ENCODE results near the gene ASPSCR1. TPM values are rescaled to one million over a fixed set of nuclear protein-coding genes. Genes with fewer than 3 reads are reported as not detected.
A peak's percentile ranks its signal among the peaks of the same experiment; 100 is the strongest.

Gene ASPSCR1
- total and polyA plus RNA-seq, 2 of the 13 experiments (the other 11 are each of a cell fraction or from before 2014, with no cell fraction given): 274 to 314 TPM

DNA sequence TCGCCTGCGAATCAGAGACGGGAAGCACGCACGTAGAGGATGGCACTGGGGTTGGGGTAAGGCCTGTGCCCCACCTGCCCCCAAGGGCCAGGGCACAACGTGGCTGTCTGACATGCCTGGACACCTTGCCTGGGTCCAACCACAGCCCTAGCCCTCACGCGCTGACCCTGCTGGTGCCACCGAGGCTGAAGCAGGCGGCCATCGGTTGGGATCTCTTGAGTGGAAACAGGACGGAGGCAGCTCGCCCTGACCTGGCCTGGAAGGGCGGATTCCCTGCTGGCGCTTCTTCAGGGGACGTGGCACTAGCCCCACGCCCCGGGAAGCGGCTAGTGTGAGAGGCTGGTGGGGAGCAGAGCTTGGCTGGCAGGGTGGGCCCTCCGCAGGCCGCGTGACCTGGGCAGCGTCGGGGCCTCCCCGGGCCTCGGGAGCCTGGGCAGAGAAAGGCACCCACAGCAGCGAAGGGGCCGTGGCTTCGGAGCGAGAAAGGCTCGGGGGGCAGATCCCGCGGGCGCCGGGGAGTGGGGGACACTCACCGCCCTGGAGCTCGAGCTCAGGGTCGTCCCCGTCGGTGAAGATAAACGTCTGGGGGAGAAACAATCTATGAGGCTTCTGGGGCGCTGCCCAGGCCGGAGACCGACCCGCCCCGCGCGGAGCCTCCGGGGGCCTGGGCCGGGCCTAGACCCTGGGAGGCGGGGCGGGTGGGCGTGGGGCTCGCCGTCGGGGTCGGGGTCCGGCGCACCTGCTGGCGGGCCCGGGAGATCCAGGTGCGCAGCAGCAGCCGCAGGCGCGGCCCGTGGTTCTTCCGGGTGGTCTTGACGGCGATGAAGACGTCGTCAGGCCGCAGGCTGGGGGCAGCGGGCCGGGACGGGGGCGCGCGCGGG, 73.6 kb downstream of the ASPSCR1 start (continued):
- TF ChIP-seq, protein P1, sequence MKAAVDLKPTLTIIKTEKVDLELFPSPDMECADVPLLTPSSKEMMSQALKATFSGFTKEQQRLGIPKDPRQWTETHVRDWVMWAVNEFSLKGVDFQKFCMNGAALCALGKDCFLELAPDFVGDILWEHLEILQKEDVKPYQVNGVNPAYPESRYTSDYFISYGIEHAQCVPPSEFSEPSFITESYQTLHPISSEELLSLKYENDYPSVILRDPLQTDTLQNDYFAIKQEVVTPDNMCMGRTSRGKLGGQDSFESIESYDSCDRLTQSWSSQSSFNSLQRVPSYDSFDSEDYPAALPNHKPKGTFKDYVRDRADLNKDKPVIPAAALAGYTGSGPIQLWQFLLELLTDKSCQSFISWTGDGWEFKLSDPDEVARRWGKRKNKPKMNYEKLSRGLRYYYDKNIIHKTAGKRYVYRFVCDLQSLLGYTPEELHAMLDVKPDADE (CRISPR knock-in tag; IDR thresholded peaks at IDR 0.05): no peak
- TF ChIP-seq ZBTB20 (CRISPR knock-in tag; IDR thresholded peaks at IDR 0.05; ENCODE audit: borderline replicate concordance, low read depth) (peak; percentile 37; the same call in 1 of the 2 replicates), RORA (CRISPR knock-in tag; IDR thresholded peaks at IDR 0.05) (no peak), EEA1 (CRISPR knock-in tag; IDR thresholded peaks at IDR 0.05; ENCODE audit: borderline replicate concordance) (peak; percentile 83; the same call in 1 of the 2 replicates), ZNF772 (CRISPR knock-in tag; IDR thresholded peaks at IDR 0.05) (0 out of 2 replicates have a peak, but pooled peaks have one; percentile 37), IRX3 (CRISPR knock-in tag; IDR thresholded peaks at IDR 0.05; ENCODE audit: borderline replicate concordance, low read depth) (no peak), ZFY (CRISPR knock-in tag; IDR thresholded peaks at IDR 0.05) (peak; percentile 69), ZNF766 (CRISPR knock-in tag; IDR thresholded peaks at IDR 0.05; ENCODE audit: borderline replicate concordance) (no peak), NCOA1 (CRISPR knock-in tag; IDR thresholded peaks at IDR 0.05) (no peak), BRD4 (CRISPR knock-in tag; IDR thresholded peaks at IDR 0.05) (peak; percentile 33; the same call in 1 of the 2 replicates), TEAD3 (CRISPR knock-in tag; optimal IDR thresholded peaks at IDR 0.05; ENCODE audit: borderline replicate concordance) (peak; percentile 31), SALL2 (CRISPR knock-in tag; IDR thresholded peaks at IDR 0.05) (no peak)
- TF ChIP-seq, protein P2, sequence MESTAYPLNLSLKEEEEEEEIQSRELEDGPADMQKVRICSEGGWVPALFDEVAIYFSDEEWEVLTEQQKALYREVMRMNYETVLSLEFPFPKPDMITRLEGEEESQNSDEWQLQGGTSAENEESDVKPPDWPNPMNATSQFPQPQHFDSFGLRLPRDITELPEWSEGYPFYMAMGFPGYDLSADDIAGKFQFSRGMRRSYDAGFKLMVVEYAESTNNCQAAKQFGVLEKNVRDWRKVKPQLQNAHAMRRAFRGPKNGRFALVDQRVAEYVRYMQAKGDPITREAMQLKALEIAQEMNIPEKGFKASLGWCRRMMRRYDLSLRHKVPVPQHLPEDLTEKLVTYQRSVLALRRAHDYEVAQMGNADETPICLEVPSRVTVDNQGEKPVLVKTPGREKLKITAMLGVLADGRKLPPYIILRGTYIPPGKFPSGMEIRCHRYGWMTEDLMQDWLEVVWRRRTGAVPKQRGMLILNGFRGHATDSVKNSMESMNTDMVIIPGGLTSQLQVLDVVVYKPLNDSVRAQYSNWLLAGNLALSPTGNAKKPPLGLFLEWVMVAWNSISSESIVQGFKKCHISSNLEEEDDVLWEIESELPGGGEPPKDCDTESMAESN (CRISPR knock-in tag; conservative IDR thresholded peaks at IDR 0.05): peak; percentile 36; the same call in 1 of the 2 replicates
- TF ChIP-seq, protein P3, sequence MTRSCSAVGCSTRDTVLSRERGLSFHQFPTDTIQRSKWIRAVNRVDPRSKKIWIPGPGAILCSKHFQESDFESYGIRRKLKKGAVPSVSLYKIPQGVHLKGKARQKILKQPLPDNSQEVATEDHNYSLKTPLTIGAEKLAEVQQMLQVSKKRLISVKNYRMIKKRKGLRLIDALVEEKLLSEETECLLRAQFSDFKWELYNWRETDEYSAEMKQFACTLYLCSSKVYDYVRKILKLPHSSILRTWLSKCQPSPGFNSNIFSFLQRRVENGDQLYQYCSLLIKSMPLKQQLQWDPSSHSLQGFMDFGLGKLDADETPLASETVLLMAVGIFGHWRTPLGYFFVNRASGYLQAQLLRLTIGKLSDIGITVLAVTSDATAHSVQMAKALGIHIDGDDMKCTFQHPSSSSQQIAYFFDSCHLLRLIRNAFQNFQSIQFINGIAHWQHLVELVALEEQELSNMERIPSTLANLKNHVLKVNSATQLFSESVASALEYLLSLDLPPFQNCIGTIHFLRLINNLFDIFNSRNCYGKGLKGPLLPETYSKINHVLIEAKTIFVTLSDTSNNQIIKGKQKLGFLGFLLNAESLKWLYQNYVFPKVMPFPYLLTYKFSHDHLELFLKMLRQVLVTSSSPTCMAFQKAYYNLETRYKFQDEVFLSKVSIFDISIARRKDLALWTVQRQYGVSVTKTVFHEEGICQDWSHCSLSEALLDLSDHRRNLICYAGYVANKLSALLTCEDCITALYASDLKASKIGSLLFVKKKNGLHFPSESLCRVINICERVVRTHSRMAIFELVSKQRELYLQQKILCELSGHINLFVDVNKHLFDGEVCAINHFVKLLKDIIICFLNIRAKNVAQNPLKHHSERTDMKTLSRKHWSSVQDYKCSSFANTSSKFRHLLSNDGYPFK (CRISPR knock-in tag; IDR thresholded peaks at IDR 0.05; ENCODE audit: borderline replicate concordance): no peak
- TF ChIP-seq, protein P4, sequence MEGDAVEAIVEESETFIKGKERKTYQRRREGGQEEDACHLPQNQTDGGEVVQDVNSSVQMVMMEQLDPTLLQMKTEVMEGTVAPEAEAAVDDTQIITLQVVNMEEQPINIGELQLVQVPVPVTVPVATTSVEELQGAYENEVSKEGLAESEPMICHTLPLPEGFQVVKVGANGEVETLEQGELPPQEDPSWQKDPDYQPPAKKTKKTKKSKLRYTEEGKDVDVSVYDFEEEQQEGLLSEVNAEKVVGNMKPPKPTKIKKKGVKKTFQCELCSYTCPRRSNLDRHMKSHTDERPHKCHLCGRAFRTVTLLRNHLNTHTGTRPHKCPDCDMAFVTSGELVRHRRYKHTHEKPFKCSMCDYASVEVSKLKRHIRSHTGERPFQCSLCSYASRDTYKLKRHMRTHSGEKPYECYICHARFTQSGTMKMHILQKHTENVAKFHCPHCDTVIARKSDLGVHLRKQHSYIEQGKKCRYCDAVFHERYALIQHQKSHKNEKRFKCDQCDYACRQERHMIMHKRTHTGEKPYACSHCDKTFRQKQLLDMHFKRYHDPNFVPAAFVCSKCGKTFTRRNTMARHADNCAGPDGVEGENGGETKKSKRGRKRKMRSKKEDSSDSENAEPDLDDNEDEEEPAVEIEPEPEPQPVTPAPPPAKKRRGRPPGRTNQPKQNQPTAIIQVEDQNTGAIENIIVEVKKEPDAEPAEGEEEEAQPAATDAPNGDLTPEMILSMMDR (CRISPR knock-in tag; IDR thresholded peaks at IDR 0.05): 0 out of 2 replicates have a peak, but pooled peaks have one; percentile 11
- TF ChIP-seq, protein P5, sequence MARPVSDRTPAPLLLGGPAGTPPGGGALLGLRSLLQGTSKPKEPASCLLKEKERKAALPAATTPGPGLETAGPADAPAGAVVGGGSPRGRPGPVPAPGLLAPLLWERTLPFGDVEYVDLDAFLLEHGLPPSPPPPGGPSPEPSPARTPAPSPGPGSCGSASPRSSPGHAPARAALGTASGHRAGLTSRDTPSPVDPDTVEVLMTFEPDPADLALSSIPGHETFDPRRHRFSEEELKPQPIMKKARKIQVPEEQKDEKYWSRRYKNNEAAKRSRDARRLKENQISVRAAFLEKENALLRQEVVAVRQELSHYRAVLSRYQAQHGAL (CRISPR knock-in tag; IDR thresholded peaks at IDR 0.05; ENCODE audit: not compliant biosample characterization): no peak
- TF ChIP-seq, protein P6, sequence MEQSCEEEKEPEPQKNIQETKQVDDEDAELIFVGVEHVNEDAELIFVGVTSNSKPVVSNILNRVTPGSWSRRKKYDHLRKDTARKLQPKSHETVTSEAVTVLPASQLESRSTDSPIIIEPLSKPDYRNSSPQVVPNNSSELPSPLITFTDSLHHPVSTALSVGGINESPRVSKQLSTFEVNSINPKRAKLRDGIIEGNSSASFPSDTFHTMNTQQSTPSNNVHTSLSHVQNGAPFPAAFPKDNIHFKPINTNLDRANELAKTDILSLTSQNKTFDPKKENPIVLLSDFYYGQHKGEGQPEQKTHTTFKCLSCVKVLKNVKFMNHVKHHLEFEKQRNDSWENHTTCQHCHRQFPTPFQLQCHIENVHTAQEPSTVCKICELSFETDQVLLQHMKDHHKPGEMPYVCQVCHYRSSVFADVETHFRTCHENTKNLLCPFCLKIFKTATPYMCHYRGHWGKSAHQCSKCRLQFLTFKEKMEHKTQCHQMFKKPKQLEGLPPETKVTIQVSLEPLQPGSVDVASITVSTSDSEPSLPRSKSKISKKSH (CRISPR knock-in tag; IDR thresholded peaks at IDR 0.05; ENCODE audit: borderline replicate concordance): peak; percentile 14; the same call in 1 of the 2 replicates
